Gastroesophageal sphincter (tissue), 4 donors: Measurements from ENCODE around the gene DYNAP. TPM values are rescaled to one million over a fixed set of nuclear protein-coding genes. Genes with fewer than 3 reads are reported as not detected.

Experiments used
- ATAC-seq: fragments of 150-250 bp; one replicate; pipeline ENCODE4 v1.9.1; 2016; ENCODE audit warnings: mild to moderate bottlenecking, moderate library complexity
- H3K27ac ChIP-seq, 4 donors: fragments of 200-600 bp; sonication (generic) in 3 of 4; 1 replicate in 3 of 4; 2 replicates in 1 of 4; pipeline ENCODE4 v1.5.1; 2016 to 2019
- H3K27me3 ChIP-seq: fragments of 200-600 bp; sonication (generic); one replicate; pipeline ENCODE4 v1.5.1; 2019
- H3K36me3 ChIP-seq, 2 donors: fragments of 200-600 bp; sonication (generic); one replicate each; pipeline ENCODE4 v1.5.1; 2019; ENCODE audit warnings: control low read depth in 1 of 2
- H3K4me1 ChIP-seq, 3 donors: fragments of 200-600 bp; sonication (generic); 1 replicate in 2 of 3; 2 replicates in 1 of 3; pipeline ENCODE4 v1.5.1; 2016 to 2019; ENCODE audit warnings: control low read depth in 2 of 3
- H3K4me3 ChIP-seq, 2 donors: fragments of 200-600 bp; sonication (generic); one replicate each; pipeline ENCODE4 v1.5.1; 2019; ENCODE audit warnings: mild to moderate bottlenecking in 1 of 2, moderate library complexity in 1 of 2
- H3K9me3 ChIP-seq, 3 donors: fragments of 200-600 bp; sonication (generic); one replicate each; pipeline ENCODE4 v1.5.1; 2017 to 2019; ENCODE audit warnings: control low read depth in 2 of 3
- EP300 ChIP-seq: sonication (generic); formaldehyde crosslinking; IDR thresholded peaks from one replicate; pipeline ENCODE4 v1.6.1; 2017; ENCODE audit warnings: antibody characterized with exemption, mild to moderate bottlenecking
- POLR2A ChIP-seq, 2 donors: fragments of 450-650 bp; IDR thresholded peaks; one replicate each; pipeline ENCODE4 v1.6.1; 2017; ENCODE audit warnings: antibody characterized with exemption in 2 of 2, mild to moderate bottlenecking in 2 of 2, moderate library complexity in 1 of 2
- POLR2AphosphoS5 ChIP-seq: sonication (generic); formaldehyde crosslinking; IDR thresholded peaks from one replicate; pipeline ENCODE4 v1.6.1; 2017; ENCODE audit warnings: antibody characterized with exemption
- WGBS, 2 donors: methylation state at CpG; one replicate each; pipeline ENCODE4 v1.1.5; 2018; ENCODE audit warnings: low coverage in 1 of 2; 5-methylcytosine and 5-hydroxymethylcytosine counted together
- total RNA-seq, 4 donors: library from RNA; depleted of rRNA; stranded (reverse); fragments of >200 nt; gene quantifications; one replicate each; pipeline ENCODE4 v1.1.0, GENCODE V29; 2016
- TF ChIP-seq, protein P1 (sequence below), 4 experiments: fragments of 200-600 bp in 2 of 4; fragments of 450-650 bp in 2 of 4; sonication (generic) in 1 of 4; IDR thresholded peaks; one replicate each; pipeline ENCODE4 v1.5.1; 2017 to 2019; ENCODE audit warnings: antibody characterized with exemption in 4 of 4, mild to moderate bottlenecking in 2 of 4, moderate library complexity in 2 of 4

DYNAP gene
- total RNA-seq, 4 donors from 2014 or later, result 4.9 TPM; not detected in 3

DNA sequence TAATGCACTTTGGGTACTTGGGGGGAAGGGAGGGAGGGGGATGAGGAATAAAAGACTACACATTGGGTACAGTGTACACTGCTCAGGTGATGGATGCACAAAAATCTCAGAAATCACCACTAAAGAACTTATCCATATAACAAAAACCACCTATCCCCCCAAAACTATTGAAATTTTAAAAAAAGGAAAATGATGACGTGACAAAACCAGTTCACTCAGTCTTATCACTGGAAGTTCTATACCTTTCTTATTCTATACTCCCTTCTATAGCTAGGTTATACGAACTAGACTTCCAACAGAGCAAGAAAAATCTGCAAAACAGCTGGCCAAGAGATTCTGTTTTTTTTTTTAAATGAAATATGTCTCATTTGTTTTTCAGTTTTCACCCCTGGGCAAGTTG lies 20.8 kb downstream of the DYNAP start:
- 42 to 44% methylated on average over 2 of the region's 2 CpGs for WGBS, 2 donors
- H3K27ac ChIP-seq, result no peak overlapping the region
- H3K4me1 ChIP-seq, result no peaks in the 10 kb centered on the region
- TF ChIP-seq, protein P1, sequence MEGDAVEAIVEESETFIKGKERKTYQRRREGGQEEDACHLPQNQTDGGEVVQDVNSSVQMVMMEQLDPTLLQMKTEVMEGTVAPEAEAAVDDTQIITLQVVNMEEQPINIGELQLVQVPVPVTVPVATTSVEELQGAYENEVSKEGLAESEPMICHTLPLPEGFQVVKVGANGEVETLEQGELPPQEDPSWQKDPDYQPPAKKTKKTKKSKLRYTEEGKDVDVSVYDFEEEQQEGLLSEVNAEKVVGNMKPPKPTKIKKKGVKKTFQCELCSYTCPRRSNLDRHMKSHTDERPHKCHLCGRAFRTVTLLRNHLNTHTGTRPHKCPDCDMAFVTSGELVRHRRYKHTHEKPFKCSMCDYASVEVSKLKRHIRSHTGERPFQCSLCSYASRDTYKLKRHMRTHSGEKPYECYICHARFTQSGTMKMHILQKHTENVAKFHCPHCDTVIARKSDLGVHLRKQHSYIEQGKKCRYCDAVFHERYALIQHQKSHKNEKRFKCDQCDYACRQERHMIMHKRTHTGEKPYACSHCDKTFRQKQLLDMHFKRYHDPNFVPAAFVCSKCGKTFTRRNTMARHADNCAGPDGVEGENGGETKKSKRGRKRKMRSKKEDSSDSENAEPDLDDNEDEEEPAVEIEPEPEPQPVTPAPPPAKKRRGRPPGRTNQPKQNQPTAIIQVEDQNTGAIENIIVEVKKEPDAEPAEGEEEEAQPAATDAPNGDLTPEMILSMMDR (IDR thresholded peaks at IDR 0.05), result no peak
- no peaks in the 10 kb centered on the region for H3K36me3 ChIP-seq
- no peak overlapping the region for H3K4me3 ChIP-seq
- ATAC-seq, result no peak
- no peaks in the 10 kb centered on the region for H3K9me3 ChIP-seq
- H3K27me3 ChIP-seq, result no peaks in the 10 kb centered on the region

DNA sequence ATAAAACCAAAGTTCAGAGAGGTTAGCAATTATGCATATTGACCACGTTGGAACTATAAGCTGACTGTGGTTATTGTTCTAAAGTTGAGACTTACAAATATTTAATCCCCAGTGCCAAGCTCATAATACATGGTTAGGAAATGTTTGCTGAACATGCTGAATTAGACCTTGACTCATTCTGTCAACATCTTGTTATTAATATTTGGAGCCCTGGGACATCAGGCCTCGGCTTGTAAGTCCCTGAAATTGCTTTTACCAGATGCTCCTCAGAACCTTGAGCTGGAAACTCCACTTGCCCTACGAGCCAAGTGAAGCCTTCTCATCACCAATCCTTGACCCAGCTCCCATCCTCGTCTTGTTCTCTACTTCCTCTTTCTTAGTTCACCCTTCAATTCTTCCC lies 21.2 kb downstream of the DYNAP start:
- Histone ChIP-seq H3K36me3 (no peaks in the 10 kb centered on the region), H3K4me1 (no peaks in the 10 kb centered on the region), H3K27ac (no peak overlapping the region), H3K4me3 (no peak overlapping the region), H3K9me3 (no peaks in the 10 kb centered on the region), H3K27me3 (no peaks in the 10 kb centered on the region)
- ATAC-seq, result no peak
- TF ChIP-seq, protein P1 (IDR thresholded peaks at IDR 0.05), result no peak
- TF ChIP-seq POLR2A (IDR thresholded peaks at IDR 0.05), result no peak
- TF ChIP-seq EP300, result no peak
- TF ChIP-seq POLR2AphosphoS5, result no peak
- 45 to 55% methylated on average over 4 of the region's 4 CpGs for WGBS, 2 donors

DNA sequence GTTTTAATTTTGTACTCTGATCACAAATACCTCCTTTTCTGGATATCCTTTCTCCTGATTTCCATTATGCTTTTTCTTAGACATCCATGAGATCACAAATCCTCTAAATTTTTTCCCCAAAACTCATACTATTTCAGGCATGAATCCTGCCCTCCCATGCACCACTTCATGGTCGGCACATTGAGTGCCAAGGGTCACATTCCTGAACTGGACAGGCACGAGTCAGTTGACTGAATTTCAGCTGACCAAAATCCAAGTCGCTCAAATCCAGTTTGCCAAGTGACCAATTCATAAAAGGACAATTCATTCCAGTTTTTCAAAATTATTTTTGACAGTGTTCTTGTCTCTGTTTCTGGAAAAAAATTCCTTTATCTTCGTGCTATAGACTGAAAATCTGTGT lies 22.1 kb downstream of the DYNAP start:
- Histone ChIP-seq H3K36me3 (no peaks in the 10 kb centered on the region), H3K4me3 (no peak overlapping the region), H3K27me3 (no peaks in the 10 kb centered on the region), H3K27ac (no peak overlapping the region), H3K9me3 (no peaks in the 10 kb centered on the region), H3K4me1 (no peaks in the 10 kb centered on the region)
- TF ChIP-seq EP300 (no peak), POLR2A (IDR thresholded peaks at IDR 0.05) (no peak), POLR2AphosphoS5 (no peak)
- TF ChIP-seq, protein P1 (IDR thresholded peaks at IDR 0.05), result no peak
- WGBS, 2 donors, result 78 to 100% methylated on average over 1 to 3 of the region's 4 CpGs
- no peak for ATAC-seq

DNA sequence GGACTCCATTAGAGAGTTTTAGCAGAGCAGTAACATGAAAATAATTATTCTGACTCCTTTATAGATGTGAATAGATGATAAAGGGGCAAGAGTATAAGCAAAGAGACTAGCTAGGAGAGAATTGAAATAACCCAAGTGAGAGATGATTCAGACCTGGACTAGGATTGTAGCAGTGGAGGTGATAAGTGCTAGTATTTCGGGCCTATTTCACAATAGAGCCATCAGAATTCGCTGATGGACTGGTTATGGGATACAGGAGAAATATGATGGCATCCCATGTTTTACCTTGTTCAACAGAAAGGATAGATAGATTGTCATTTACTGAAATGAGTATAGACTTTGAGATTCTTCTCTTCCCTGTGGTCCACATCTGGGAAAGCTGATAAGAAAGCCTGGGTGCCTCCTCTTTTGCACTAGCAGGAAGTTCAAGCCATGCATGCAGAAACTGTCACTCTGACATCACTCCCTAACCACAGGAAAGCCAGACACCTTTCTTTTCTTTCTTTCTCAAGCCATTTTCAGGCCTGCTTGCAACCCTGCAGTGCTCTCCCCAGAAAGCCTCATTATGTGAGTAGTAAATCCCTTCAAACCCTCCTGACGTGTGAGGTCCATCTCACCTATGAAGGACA lies 25.3 kb downstream of the DYNAP start:
- whole genome bisulfite sequencing, 2 donors, result 78 to 84% methylated on average over 2 to 3 of the region's 3 CpGs
- Histone ChIP-seq H3K4me1 (no peaks in the 10 kb centered on the region), H3K27me3 (no peaks in the 10 kb centered on the region), H3K36me3 (no peaks in the 10 kb centered on the region), H3K27ac (no peak overlapping the region), H3K4me3 (no peak overlapping the region), H3K9me3 (peaks cover 0 to 5% (median 0%) of the 10 kb centered on the region in 3 donors)
- TF ChIP-seq, protein P1 (IDR thresholded peaks at IDR 0.05), result no peak
- TF ChIP-seq POLR2AphosphoS5 (no peak), EP300 (no peak), POLR2A (IDR thresholded peaks at IDR 0.05) (no peak)
- no peak for ATAC-seq

DNA sequence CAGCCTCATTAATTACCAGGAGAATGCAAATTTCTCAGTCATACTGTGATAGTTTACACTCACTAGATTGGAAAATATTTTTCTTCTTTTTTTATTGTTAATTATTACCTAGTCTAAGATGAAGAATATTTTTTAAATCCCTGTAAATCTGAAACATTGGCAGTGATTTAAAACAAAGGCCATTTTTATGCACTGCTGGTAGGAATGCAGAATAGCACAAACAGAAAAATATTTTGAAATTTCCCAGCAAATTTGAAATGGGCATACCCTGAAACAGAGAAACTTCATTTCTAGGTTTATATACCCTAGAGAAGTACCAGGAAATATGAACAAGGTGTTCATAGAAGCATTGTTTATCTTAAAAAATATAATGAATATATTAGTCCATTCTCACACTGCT lies 31.0 kb downstream of the DYNAP start:
- no peak for ATAC-seq
- Histone ChIP-seq H3K9me3 (peaks cover 0 to 11% (median 0%) of the 10 kb centered on the region in 3 donors), H3K27ac (no peak overlapping the region), H3K27me3 (no peaks in the 10 kb centered on the region), H3K4me1 (no peaks in the 10 kb centered on the region), H3K36me3 (no peaks in the 10 kb centered on the region), H3K4me3 (no peak overlapping the region)
- no peak for TF ChIP-seq POLR2AphosphoS5
- TF ChIP-seq, protein P1 (IDR thresholded peaks at IDR 0.05), result no peak
- TF ChIP-seq EP300, result no peak
- no peak for TF ChIP-seq POLR2A (IDR thresholded peaks at IDR 0.05)
